Left lung (tissue), 10 donors: ENCODE data around the gene FOXO1. TPM values are rescaled to one million over a fixed set of nuclear protein-coding genes. Genes with fewer than 3 reads are reported as not detected.

Experiments
- ATAC-seq: fragments of 200-7000 bp; cut with Tn5 transposase; one replicate; pipeline ENCODE4 v1.9.1; 2020; ENCODE audit warnings: moderate library complexity
- DNase-seq, 4 donors: peaks; one replicate each; pipeline ENCODE4 v3.0.0-alpha.2; 2013 to 2020
- H3K27ac ChIP-seq, 2 donors: fragments of 200-600 bp; sonication (generic) in 1 of 2; one replicate each; pipeline versions ENCODE4 v1.5.0 to v1.8.0; 2020 to 2021
- H3K27me3 ChIP-seq, 2 donors: fragments of 200-600 bp; sonication (generic) in 1 of 2; one replicate each; pipeline versions ENCODE4 v1.5.0 to v1.8.0; 2020 to 2021
- H3K36me3 ChIP-seq, 2 donors: fragments of 200-600 bp; sonication (generic) in 1 of 2; one replicate each; pipeline versions ENCODE4 v1.5.0 to v1.8.0; 2020 to 2021
- H3K4me1 ChIP-seq, 2 donors: fragments of 200-600 bp; one replicate each; pipeline ENCODE4 v1.8.0; 2021
- H3K4me3 ChIP-seq, 2 donors: fragments of 200-600 bp; sonication (generic) in 1 of 2; one replicate each; pipeline versions ENCODE4 v1.5.0 to v1.8.0; 2020 to 2021; ENCODE audit warnings: mild to moderate bottlenecking in 1 of 2
- H3K9me3 ChIP-seq, 2 donors: fragments of 200-600 bp; sonication (generic) in 1 of 2; one replicate each; pipeline versions ENCODE4 v1.5.0 to v1.8.0; 2020 to 2021
- CTCF ChIP-seq, 2 donors: fragments of 200-600 bp; sonication (generic) in 1 of 2; IDR thresholded peaks; one replicate each; pipeline versions ENCODE4 v1.5.0 to v1.8.0; 2021; ENCODE audit warnings: antibody characterized with exemption in 2 of 2
- intact Hi-C, 2 donors: fragments of 100-400 bp; cut with DNase I; formaldehyde crosslinking; loops; one replicate each; pipeline versions ENCODE4 v1.11.2 to v1.14.2; 2022
- polyA plus RNA-seq, 6 donors: library from polyadenylated mRNA; unstranded; fragments of 120-200 nt; gene quantifications; one replicate each; pipeline ENCODE4 v1.2.1, GENCODE V29; 2013; ENCODE audit not compliant: insufficient read length in 6 of 6
- total RNA-seq, 2 donors: library from RNA; stranded (reverse); fragmentation: NEBNext Ultra II Directional; extraction: Animal tissue kit (Norgen Biotek cat#: 25700); gene quantifications; one replicate each; pipeline ENCODE4 v1.2.1, GENCODE V29; 2021
- donor health status: DM: no; HTN: yes; CAD: no.
- donor health status: DM: no; HTN: no; CAD: no.

The FOXO1 gene
- total and polyA plus RNA-seq, 8 donors, result 12.1 to 24.0 (median 13.8) TPM

GRCh38 chr13:40648040-40648439 is 18.4 kb downstream of the FOXO1 start:
- no peak for TF ChIP-seq CTCF (IDR thresholded peaks at IDR 0.05)
- Histone ChIP-seq H3K27ac (peak overlapping the region in 1 of 2 donors; percentile 1), H3K4me1 (peaks cover 22 to 40% of the 10 kb centered on the region in 2 donors), H3K27me3 (no peaks in the 10 kb centered on the region), H3K9me3 (no peaks in the 10 kb centered on the region), H3K4me3 (no peak overlapping the region), H3K36me3 (no peaks in the 10 kb centered on the region)
- intact Hi-C loops, result no loop called here
- DNase-seq (no peak), ATAC-seq (no peak)

- H3K4me3 ChIP-seq, result no peak overlapping the region
- DNase-seq, result no peak
- TF ChIP-seq CTCF (IDR thresholded peaks at IDR 0.05), result no peak
- ATAC-seq, result no peak
- H3K36me3 ChIP-seq, result no peaks in the 10 kb centered on the region
- H3K27ac ChIP-seq, result no peak overlapping the region
- H3K27me3 ChIP-seq, result no peaks in the 10 kb centered on the region
- peaks cover 21 to 37% of the 10 kb centered on the region in 2 donors for H3K4me1 ChIP-seq
- intact Hi-C loops, result no loop called here
- no peaks in the 10 kb centered on the region for H3K9me3 ChIP-seq
Observed at GRCh38 chr13:40644838-40645604, 21.4 kb downstream of the FOXO1 start.

GRCh38 chr13:40640845-40641458 is 25.5 kb downstream of the FOXO1 start:
- Histone ChIP-seq H3K36me3 (no peaks in the 10 kb centered on the region), H3K9me3 (no peaks in the 10 kb centered on the region), H3K27ac (no peak overlapping the region), H3K4me3 (no peak overlapping the region), H3K27me3 (no peaks in the 10 kb centered on the region), H3K4me1 (peaks cover 35 to 49% of the 10 kb centered on the region in 2 donors)
- TF ChIP-seq CTCF (IDR thresholded peaks at IDR 0.05), result no peak
- ATAC-seq, result no peak
- intact Hi-C loops, result no loop called here
- no peak for DNase-seq

GRCh38 chr13:40640202-40640601 is 26.2 kb downstream of the FOXO1 start:
- no peak for TF ChIP-seq CTCF (IDR thresholded peaks at IDR 0.05)
- intact Hi-C loops, result no loop called here
- Histone ChIP-seq H3K36me3 (no peaks in the 10 kb centered on the region), H3K27ac (peak overlapping the region; percentile 45 to 62), H3K4me1 (peaks cover 29 to 46% of the 10 kb centered on the region in 2 donors), H3K27me3 (no peaks in the 10 kb centered on the region), H3K4me3 (no peak overlapping the region), H3K9me3 (no peaks in the 10 kb centered on the region)
- ATAC-seq, result peak; percentile 13
- no peak for DNase-seq

GRCh38 chr13:40639221-40639681 is 27.2 kb downstream of the FOXO1 start:
- peak; percentile 89 for ATAC-seq
- Histone ChIP-seq H3K27me3 (no peaks in the 10 kb centered on the region), H3K4me3 (no peak overlapping the region), H3K4me1 (peaks cover 26 to 37% of the 10 kb centered on the region in 2 donors), H3K27ac (peak overlapping the region; percentile 45 to 62), H3K36me3 (no peaks in the 10 kb centered on the region), H3K9me3 (no peaks in the 10 kb centered on the region)
- TF ChIP-seq CTCF (IDR thresholded peaks at IDR 0.05), result no peak
- DNase-seq, result peak in 1 of 4 donors; percentile 66
- intact Hi-C loops, result no loop called here
